OCI-M2 (cell line): Measurements from ENCODE around the gene DUOX2.
"Not testable (repeated sequence)": the region's sequence is repeated elsewhere in the genome, so short reads cannot be mapped to it uniquely, and the experiment has no call there.

Experiments
- DNase-seq: peaks from one replicate; lab custom pipeline; 2025; ENCODE audit not compliant: unreplicated experiment; lab: John Stamatoyannopoulos, UW

The DUOX2 gene

GRCh38 chr15:45077391-45077790, 36.6 kb downstream of the DUOX2 start:
- DNase-seq, result not testable (repeated sequence)

GRCh38 chr15:45075440-45076320, 38.3 kb downstream of the DUOX2 start:
- not testable (repeated sequence) for DNase-seq

DNA sequence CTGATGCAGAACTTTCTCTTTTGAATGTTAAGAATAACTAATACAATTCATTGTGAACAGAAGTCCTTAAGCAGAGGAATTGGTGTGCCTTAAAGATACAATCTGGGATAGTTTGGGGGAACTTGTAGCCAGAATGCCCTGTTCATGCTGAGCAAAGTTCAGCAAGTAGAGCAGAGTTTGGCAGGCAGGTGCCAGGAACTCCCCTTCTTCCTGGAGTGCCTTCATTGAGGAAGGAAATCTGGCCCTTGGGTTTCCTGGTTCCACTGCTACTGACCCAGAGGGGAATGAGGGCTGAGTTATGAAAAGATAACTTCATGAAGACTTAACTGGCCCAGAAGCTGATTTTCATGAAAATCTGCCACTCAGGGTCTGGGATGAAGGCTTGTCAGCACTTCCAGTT, 40.4 kb downstream of the DUOX2 start:
- DNase-seq, result not testable (repeated sequence)

- DNase-seq, result not testable (repeated sequence)
Observed at GRCh38 chr15:45069942-45070360, 44.0 kb downstream of the DUOX2 start.

DNA sequence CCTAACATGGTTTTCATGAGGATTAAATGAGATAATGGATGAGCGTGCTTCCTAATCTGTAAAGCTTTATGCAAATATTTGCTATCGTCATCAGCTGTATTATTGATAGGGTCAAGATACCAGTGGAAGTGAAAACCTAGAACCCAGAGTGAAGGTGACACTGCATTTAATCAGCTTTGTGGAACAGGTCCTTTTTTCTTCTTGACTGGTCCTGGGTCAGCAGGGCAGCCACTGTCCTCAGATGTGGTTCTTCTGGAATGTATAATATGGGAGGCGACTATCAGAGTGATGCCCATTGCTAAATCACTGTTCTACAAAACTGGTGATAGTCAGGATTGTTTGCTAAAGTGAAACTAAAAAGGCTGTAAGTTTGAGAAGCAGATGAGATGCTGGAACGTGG, 49.6 kb downstream of the DUOX2 start:
- DNase-seq, result no peak

DNA sequence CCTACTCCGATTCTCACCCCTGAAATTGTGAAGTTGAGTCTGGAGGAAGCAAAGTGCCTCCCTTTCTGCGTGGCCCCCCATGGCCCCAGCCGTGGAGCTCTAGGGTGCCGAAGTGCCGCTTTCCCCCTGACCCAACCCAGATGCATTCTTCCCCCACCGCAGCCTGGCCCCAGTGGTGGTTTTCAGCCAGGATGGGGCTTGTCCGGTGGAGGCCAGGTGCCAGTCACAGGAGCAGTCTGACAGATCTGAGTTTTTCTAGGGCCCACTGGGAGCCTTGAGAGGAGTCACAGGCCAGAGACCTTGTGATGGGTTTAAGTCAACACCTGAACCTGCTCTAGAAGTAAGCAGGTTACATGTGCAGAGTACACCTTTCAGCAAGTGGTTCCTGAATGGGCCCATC, 51.7 kb downstream of the DUOX2 start:
- DNase-seq, result not testable (repeated sequence)

GRCh38 chr15:45058690-45059675, 55.0 kb downstream of the DUOX2 start:
- not testable (repeated sequence) for DNase-seq

DNA sequence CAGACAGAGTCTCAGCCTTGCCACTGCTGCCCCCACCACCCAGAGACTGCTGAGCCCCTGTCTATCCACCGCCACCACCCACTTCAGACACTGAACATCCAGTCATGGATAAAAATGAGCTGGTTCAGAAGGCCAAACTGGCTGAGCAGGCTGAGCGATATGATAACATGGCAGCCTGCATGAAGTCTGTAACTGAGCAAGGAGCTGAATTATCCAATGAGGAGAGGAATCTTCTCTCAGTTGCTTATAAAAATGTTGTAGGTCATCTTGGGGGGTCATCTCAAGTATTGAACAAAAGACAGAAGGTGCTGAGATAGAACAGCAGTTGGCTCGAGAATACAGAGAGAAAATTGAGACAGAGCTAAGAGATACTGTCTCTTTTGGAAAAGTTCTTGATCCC, 61.3 kb downstream of the DUOX2 start:
- DNase-seq, result not testable (repeated sequence)

- DNase-seq, result no peak
Observed at GRCh38 chr15:45050587-45050986, 63.4 kb downstream of the DUOX2 start.

DNA sequence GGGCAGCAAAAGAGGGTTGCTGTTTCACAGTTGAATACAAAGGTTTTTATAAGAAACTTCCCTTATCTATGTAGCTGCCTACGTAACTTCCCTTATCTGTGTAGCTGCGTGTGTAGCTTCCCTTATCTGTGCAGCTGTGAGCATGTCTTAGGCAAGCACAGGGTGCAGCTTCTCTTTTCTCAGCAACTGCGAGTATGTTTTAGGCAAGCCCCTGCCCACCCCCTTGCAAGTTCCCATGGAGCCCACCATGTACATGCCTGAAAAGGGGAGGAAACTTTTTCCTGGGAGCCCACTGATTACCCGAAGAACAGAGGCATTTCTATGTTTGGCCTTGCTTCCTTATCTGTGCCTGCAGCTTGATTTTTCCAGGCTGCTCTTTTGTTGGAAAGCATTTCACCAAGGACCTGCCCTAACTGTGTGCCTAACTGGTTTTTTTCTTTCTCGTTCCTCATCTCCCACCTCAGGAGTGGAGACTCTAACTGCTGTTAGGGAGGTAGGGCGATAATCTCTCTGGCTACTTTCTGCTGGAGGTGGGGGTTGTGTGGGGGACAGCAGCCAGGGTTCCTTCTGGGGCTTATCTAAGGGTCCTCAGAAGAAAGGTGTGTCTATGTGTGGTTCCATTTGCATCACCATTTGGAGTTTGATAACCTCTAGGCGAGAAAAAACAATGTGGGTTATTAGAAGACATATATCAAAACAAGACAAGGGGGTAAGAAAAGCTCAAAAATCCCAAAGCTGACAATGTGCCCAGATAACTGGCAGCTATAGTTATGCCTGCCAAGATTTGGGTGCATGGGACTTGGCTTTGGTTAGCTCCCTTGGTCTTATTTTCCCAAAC, 65.0 kb downstream of the DUOX2 start:
- DNase-seq, result peak; percentile 84

DNA sequence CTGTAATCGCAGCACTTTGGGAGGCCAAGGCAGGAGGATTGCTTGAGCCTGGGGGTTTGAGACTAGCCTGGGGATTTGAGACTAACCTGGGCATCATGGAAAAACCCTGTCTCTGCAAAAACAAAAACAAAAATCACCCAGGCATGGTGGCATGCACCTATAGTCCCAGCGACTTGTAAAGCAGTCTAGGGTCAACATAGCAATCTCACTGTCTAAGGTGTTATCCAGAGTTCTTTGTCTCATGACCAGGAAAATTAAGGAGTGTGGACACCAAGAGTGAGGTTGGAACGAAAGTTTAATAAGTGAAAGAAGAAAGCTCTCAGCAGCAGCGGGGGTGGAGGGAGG, 65.6 kb downstream of the DUOX2 start:
- not testable (repeated sequence) for DNase-seq

- not testable (repeated sequence) for DNase-seq
Observed at GRCh38 chr15:45044270-45044669, 69.7 kb downstream of the DUOX2 start.

GRCh38 chr15:45042859-45043258, 71.1 kb downstream of the DUOX2 start:
- DNase-seq, result not testable (repeated sequence)
